ENCODE results near the gene GNG3. TPM values are rescaled to one million over a fixed set of nuclear protein-coding genes. Genes with fewer than 3 reads are reported as not detected.

The GNG3 gene
- total and polyA plus RNA-seq, 2 of the 4 experiments (the other 2 are of a cell fraction), result not detected

GRCh38 chr11:62687508-62688396 lies 19.7 kb upstream of the GNG3 start:
- Histone ChIP-seq H3K14ac (replicated peaks; ENCODE audit: low read depth, low read length) (no peak overlapping the region), H2AK5ac (ENCODE audit: low read depth, low read length) (peak overlapping the region; percentile 66), H3K56ac (ENCODE audit: extremely low read depth, insufficient read depth, low read length) (no peak overlapping the region), H3K27me3 (ENCODE audit: control insufficient read depth, insufficient read depth, low read length) (no peaks in the 10 kb centered on the region), H3K36me3 (ENCODE audit: control insufficient read depth, insufficient read depth, low read length) (peaks cover 21% of the 10 kb centered on the region), H4K8ac (ENCODE audit: low read depth in 2 of 2, low read length in 2 of 2) (peak overlapping the region; percentile 54 to 60; a peak in 1 of 4 replicates), H3K4me3 (ENCODE audit: insufficient read depth, low read depth, low read length) (no peak overlapping the region), H2BK20ac (ENCODE audit: low read depth, low read length) (no peak overlapping the region), H3K9me1 (ENCODE audit: insufficient read depth, low read length) (peaks cover 6% of the 10 kb centered on the region; the same call in 1 of the 2 replicates), H3K4me1 (ENCODE audit: control insufficient read depth, insufficient read depth, low read length) (peaks cover 9% of the 10 kb centered on the region; the same call in 1 of the 2 replicates), H4K5ac (ENCODE audit: low read depth, low read length) (no peak overlapping the region; the same call in 1 of the 2 replicates), H3K18ac (ENCODE audit: low read depth, low read length) (no peak overlapping the region), H2BK5ac (ENCODE audit: low read depth, low read length, poor library complexity, severe bottlenecking) (no peak overlapping the region), H4K20me1 (ENCODE audit: insufficient read depth, low read length) (0 out of 2 replicates have a peak, but pooled peaks cover 6% of the 10 kb centered on the region), H3K79me1 (ENCODE audit: low read depth in 1 of 2, low read length in 2 of 2) (no peaks in the 10 kb centered on the region), H3K9ac (ENCODE audit: low read depth, low read length) (no peak overlapping the region), H3K23ac (ENCODE audit: low read depth, low read length) (peak overlapping the region; percentile 5; the same call in 1 of the 2 replicates), H2BK15ac (ENCODE audit: low read depth, low read length) (no peak overlapping the region), H2AK9ac (replicated peaks; ENCODE audit: low read depth, low read length, poor library complexity) (peak overlapping the region; percentile 73), H3K27ac (ENCODE audit: insufficient read depth, low read length) (no peak overlapping the region), H3K4me2 (ENCODE audit: low read depth, low read length) (no peak overlapping the region; the same call in 1 of the 2 replicates), H2AFZ (replicated peaks; ENCODE audit: low read length, poor library complexity) (peak overlapping the region; percentile 48), H4K91ac (ENCODE audit: insufficient read depth, low read depth, low read length) (no peak overlapping the region; the same call in 1 of the 2 replicates), H2BK120ac (ENCODE audit: low read depth, low read length) (no peak overlapping the region), H3K9me3 (ENCODE audit: control insufficient read depth, insufficient read depth, low read length) (no peaks in the 10 kb centered on the region), H3K4ac (ENCODE audit: low read depth, low read length) (no peak overlapping the region)
- 60% methylated on average over 38 of the region's 74 CpGs; no CpG with 5 or more reads in 1 of the 2 experiments for WGBS, 2 experiments (ENCODE audit: extremely low coverage in 2 of 2, insufficient read length in 1 of 2)
- DNase-seq (no peak), ATAC-seq (ENCODE audit: low read depth) (no peak; the same call in 1 of the 2 replicates)
- in situ Hi-C loops (cut with MboI; ENCODE audit: low sequenced_read_pairs) (no loop called here), intact Hi-C loops (cut with micrococcal nuclease) (no loop called here), dilution Hi-C loops (cut with HindIII; ENCODE audit: low sequenced_read_pairs, unreplicated experiment) (no loop called here)
- BruUV-seq (replicated peaks), result no TSS peak
- ChIA-PET CTCF (interaction anchor here (2.0 kb wide), 1 partner anchor 8 kb away, joined by 5 read pairs; the partner anchor contains the start of gene UBXN1), POLR2A (ENCODE audit: unreplicated experiment) (no interaction called here)
- TF ChIP-seq FOS (IDR thresholded peaks at IDR 0.05; ENCODE audit: low read depth, low read length) (no peak), CHD1 (IDR thresholded peaks at IDR 0.05; ENCODE audit: low read depth, low read length) (no peak), CEBPB (IDR thresholded peaks at IDR 0.05; ENCODE audit: low read depth, low read length) (no peak), RCOR1 (IDR thresholded peaks at IDR 0.05; ENCODE audit: insufficient replicate concordance, low read length) (no peak), POLR2A (IDR thresholded peaks at IDR 0.05; ENCODE audit: low read depth, low read length) (no peak), RFX5 (IDR thresholded peaks at IDR 0.05; ENCODE audit: low read depth, low read length) (no peak), NFE2L2 (IDR thresholded peaks at IDR 0.05; ENCODE audit: low read depth, low read length) (no peak), MAFK (IDR thresholded peaks at IDR 0.05; ENCODE audit: low read depth, low read length) (no peak), CTCF (conservative IDR thresholded peaks at IDR 0.05; ENCODE audit: low read depth, low read length) (no peak)

Data from IMR-90 (cell line).